Prostate gland (tissue), 2 donors: ENCODE data around the gene THBS4.

Experiments
- POLR2AphosphoS5 ChIP-seq: sonication (generic); formaldehyde crosslinking; IDR thresholded peaks from one replicate; pipeline ENCODE4 v1.6.1; 2017; ENCODE audit warnings: antibody characterized with exemption
- TF ChIP-seq, protein P1 (sequence below), 4 experiments: fragments of 200-600 bp in 2 of 4; fragments of 450-650 bp in 2 of 4; sonication (generic) in 2 of 4; IDR thresholded peaks; 1 replicate in 3 of 4; 2 replicates in 1 of 4; pipeline ENCODE4 v1.5.1; 2016 to 2019; ENCODE audit warnings: antibody characterized with exemption in 4 of 4, mild to moderate bottlenecking in 2 of 4, moderate library complexity in 2 of 4

DNA sequence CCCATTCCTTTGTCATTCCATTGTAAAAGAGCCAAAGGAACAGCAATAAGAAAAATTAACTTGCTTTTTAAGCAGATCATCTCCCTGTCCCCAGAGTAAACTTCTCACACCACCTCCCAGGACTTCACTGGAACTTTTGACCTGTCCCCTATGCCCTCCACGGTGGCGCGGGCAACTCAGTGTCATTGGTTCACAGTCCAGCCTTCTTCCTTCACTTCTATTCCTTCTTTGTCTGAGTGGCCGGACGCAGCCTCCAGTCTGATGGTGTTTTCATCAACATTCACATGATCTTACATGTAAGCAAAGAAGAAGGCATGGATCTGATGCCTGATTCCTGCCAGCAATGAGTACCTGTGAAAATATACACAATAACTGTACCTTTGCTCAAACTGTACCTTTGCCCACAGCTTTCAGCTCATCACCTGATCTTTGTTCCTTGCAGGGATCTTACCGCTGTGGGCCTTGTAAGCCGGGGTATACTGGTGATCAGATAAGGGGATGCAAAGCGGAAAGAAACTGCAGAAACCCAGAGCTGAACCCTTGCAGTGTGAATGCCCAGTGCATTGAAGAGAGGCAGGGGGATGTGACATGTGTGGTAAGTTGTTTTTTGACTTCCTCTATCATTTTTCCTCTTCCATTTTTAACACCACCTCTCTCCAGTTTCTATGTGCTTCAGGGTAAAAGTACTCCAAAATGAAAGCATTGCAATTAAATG lies 32.5 kb downstream of the THBS4 start:
- no peak for TF ChIP-seq POLR2AphosphoS5
- TF ChIP-seq, protein P1, sequence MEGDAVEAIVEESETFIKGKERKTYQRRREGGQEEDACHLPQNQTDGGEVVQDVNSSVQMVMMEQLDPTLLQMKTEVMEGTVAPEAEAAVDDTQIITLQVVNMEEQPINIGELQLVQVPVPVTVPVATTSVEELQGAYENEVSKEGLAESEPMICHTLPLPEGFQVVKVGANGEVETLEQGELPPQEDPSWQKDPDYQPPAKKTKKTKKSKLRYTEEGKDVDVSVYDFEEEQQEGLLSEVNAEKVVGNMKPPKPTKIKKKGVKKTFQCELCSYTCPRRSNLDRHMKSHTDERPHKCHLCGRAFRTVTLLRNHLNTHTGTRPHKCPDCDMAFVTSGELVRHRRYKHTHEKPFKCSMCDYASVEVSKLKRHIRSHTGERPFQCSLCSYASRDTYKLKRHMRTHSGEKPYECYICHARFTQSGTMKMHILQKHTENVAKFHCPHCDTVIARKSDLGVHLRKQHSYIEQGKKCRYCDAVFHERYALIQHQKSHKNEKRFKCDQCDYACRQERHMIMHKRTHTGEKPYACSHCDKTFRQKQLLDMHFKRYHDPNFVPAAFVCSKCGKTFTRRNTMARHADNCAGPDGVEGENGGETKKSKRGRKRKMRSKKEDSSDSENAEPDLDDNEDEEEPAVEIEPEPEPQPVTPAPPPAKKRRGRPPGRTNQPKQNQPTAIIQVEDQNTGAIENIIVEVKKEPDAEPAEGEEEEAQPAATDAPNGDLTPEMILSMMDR (IDR thresholded peaks at IDR 0.05), result no peak
